Stimulated activated CD8-positive, alpha-beta memory T cell treated with anti-CD3 and anti-CD28 coated beads, Interleukin-12 subunit alpha, Interleukin-12 subunit beta, amount 100 ng/mL, for 1 hour (primary cell): Measurements from ENCODE around the gene C11orf97.
"Not testable (repeated sequence)": the region's sequence is repeated elsewhere in the genome, so short reads cannot be mapped to it uniquely, and the experiment has no call there.

Experiments
- DNase-seq: peaks from one replicate; pipeline ENCODE4 v3.0.0-alpha.2; 2020; ENCODE audit warnings: low read depth

Gene C11orf97

GRCh38 chr11:94525546-94526324 is 13.5 kb downstream of the C11orf97 start:
- DNase-seq: no peak

DNA sequence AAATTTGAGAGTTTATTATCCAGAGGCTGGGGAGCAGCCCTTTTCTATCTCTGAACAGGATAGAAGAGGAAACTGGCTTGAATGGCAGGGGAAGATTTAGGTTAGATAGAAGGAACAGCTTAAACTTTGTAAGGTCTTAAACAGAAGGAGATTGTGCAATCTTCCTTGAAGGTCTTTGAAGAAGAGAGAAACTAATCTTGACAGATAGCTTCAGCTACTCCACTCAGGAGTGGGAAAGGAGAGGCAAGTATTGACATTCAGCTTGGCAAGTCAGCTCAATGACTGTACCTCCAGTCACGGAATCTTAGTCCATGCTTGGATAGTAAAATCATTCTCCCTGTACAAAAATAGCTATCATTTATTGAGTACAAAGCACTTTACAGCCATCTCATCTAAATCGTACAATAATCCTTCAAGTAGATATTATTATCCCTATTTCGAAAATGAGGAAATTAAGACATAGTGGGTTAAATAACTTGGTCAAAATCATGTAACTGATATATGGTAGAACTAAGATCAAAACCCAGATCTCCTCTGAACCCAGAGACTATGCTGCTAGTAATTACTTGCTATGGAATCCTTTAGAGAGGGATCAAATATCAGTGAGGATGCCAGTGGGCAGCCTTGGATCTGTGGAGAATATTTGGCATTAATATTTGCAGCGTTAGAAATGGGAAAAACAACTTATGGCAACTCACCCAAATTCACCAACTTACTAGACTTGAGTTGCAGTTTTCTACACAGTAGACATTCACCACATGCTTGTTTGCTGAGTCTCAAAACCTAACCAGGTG is 14.6 kb downstream of the C11orf97 start:
- DNase-seq: no peak

- DNase-seq: no peak
Observed at GRCh38 chr11:94528551-94528950, 16.3 kb downstream of the C11orf97 start.

GRCh38 chr11:94532211-94532610 is 19.9 kb downstream of the C11orf97 start:
- DNase-seq: no peak

GRCh38 chr11:94533206-94533605 is 20.9 kb downstream of the C11orf97 start:
- no peak for DNase-seq

DNA sequence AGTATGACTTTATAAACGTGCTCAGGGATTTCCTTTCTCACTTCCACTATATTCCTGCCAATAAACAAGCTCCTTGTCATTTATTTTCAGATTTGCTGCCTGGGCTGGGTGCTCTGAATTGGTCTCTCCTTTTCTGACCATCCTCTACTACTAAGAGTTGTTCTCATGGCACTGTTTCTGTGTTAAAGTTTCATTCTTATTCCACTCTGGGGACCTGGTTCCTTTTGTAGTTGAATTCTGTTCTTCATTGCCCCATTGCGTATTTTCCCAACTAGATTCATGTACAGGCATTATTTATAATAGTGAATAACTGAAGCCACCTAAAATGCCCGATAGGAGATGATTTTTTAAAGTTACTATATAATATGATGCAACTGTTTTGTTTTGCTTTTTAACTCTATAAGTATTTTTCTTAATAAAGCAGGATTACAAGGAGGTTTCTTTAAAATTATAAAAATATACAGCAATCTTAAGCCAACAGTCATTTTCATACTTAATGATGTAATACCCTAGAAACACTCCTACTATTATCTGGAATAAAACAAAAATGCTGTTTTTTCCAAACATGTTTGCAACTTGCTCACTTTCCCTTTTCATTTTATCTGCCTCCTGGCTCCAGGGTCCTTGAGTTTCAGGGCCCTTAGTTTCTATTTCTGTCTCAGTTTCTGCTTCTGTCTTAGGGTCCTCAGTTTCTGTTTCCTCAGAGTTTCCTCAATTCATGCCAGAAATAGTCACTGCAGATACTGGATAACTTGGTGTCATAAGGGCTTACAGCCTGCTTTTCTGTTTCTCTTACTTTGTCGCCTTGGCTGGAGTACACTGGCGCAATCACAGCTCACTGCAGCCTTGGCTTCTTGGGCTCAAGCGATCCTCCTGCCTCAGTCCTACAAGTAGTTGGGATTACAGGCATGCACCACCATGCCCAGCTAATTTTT is 21.7 kb downstream of the C11orf97 start:
- DNase-seq: no peak

GRCh38 chr11:94536386-94536785 is 24.1 kb downstream of the C11orf97 start:
- no peak for DNase-seq

- DNase-seq: no peak
Observed at GRCh38 chr11:94537031-94537600, 24.9 kb downstream of the C11orf97 start.

DNA sequence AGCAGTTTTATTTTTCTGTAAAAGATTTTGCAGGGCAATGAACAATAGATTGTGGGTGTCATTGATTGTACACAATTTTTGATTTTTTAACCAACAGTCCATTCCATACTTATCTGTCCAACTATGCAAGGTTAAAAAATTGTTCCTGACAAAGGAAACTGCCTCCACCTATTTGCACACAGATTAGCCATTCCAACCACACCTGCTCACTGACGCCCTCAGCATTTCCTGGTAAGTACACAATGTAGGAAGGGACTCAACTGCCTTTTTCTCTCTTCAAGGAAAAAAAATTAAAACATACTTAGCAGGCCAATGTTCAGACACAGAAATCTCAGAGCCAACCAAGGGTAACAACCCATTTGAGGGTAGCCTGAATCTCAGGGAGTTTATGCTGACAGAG is 27.2 kb downstream of the C11orf97 start:
- no peak for DNase-seq

DNA sequence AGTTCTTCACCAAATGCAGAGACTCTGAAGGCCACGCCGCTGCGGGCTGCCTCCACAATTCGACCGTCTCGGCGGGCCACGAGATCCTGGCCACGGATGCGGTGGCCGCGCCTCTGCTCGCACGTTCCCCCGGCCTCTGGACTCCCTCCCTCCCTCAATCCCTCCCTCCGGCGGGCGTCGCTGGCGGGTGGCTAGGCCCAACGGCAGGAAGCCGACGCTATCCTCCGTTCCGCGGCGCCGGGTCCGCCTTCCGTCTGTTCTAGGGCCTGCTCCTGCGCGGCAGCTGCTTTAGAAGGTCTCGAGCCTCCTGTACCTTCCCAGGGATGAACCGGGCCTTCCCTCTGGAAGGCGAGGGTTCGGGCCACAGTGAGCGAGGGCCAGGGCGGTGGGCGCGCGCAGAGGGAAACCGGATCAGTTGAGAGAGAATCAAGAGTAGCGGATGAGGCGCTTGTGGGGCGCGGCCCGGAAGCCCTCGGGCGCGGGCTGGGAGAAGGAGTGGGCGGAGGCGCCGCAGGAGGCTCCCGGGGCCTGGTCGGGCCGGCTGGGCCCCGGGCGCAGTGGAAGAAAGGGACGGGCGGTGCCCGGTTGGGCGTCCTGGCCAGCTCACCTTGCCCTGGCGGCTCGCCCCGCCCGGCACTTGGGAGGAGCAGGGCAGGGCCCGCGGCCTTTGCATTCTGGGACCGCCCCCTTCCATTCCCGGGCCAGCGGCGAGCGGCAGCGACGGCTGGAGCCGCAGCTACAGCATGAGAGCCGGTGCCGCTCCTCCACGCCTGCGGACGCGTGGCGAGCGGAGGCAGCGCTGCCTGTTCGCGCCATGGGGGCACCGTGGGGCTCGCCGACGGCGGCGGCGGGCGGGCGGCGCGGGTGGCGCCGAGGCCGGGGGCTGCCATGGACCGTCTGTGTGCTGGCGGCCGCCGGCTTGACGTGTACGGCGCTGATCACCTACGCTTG is 31.7 kb downstream of the C11orf97 start, which contains the start of gene FUT4:
FUT4 (plus strand) TSS at position 227 of the 951 bp plus-strand sequence; CDS start at position 440, 213 bp downstream.
- DNase-seq: peak; percentile 46

- no peak for DNase-seq
Observed at GRCh38 chr11:94544646-94545263, 32.5 kb downstream of the C11orf97 start.

- DNase-seq: no peak
Observed at GRCh38 chr11:94545264-94546161, 33.3 kb downstream of the C11orf97 start.

DNA sequence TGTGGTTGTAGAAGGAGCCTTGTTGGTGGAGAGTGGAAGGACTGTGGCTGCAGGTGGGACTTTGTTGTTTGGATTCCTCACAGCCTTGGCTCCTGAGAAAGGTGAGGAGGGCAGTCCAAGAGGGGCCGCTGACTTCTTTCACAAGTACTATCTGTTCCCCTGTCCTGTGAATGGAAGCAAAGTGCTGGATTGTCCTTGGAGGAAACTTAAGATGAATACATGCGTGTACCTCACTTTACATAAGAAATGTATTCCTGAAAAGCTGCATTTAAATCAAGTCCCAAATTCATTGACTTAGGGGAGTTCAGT is 33.9 kb downstream of the C11orf97 start:
- no peak for DNase-seq

- no peak for DNase-seq
Observed at GRCh38 chr11:94546886-94547285, 34.6 kb downstream of the C11orf97 start.

GRCh38 chr11:94549146-94549545 is 36.9 kb downstream of the C11orf97 start:
- DNase-seq: no peak

DNA sequence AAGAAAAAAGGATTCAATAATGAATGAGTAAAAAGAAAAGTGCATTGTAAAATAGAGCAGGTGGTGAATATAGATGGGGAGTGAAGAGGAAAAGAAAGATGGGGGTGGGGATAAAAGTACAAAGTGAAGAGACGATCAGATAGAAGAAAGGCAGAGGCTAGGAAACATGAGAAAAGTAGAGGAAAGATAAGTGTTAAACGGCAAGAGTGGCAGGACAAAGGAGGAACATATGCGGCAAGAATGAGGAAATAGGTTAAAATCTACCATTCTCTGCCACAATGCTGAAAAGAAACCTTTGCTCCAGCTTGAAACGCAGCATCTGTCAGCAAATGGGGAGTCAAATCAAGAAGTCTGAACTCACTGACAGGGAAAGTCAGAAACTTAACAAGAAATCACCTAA is 38.3 kb downstream of the C11orf97 start:
- no peak for DNase-seq

DNA sequence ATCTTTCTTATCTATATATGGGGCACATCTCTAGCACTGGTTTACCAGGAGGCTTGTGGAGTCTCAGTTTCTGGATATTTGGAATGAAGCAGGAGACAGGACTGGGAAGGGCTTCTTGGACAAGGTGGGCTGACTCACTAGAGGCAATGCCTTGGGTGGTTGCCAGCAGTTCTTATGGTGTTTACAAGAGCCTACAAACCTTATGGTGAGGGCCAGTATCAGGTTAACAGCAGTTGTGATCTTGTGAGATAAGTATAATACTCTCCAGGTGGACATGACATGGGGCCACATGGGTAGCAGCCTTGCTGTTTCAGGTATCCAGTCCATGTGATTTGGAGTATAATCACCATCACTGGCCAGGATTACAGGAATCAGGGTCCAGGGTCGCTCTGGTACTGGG is 41.7 kb downstream of the C11orf97 start:
- no peak for DNase-seq

- not testable (repeated sequence) for DNase-seq
Observed at GRCh38 chr11:94555752-94556329, 43.6 kb downstream of the C11orf97 start.

GRCh38 chr11:94557421-94557820 is 45.2 kb downstream of the C11orf97 start:
- no peak for DNase-seq
